H4 (cell line): ENCODE results near the gene MAP1LC3B2. TPM values are rescaled to one million over a fixed set of nuclear protein-coding genes. Genes with fewer than 3 reads are reported as not detected.

Source experiments
- DNase-seq: peaks from one replicate; pipeline ENCODE4 v3.0.0-alpha.2; 2015; ENCODE audit warnings: low spot score
- total RNA-seq: library from RNA; depleted of rRNA; stranded (reverse); fragments of >200 nt; shearing (Covaris generic); gene quantifications from 2 replicates; pipeline ENCODE4 v1.2.3, GENCODE V29; 2014; rRNA removed

The MAP1LC3B2 gene
- 0.41 and 1.6 TPM in 2 replicates for total RNA-seq

- DNase-seq = peak; percentile 96
Observed at GRCh38 chr12:116559162-116559935, at the start of gene MAP1LC3B2. TSS of gene MAP1LC3B2 (plus strand) at chr12:116559381. CDS start at chr12:116575943, 16,562 bp downstream.

- DNase-seq = no peak
Observed at GRCh38 chr12:116513944-116514343, 45.2 kb upstream of the MAP1LC3B2 start.

DNA sequence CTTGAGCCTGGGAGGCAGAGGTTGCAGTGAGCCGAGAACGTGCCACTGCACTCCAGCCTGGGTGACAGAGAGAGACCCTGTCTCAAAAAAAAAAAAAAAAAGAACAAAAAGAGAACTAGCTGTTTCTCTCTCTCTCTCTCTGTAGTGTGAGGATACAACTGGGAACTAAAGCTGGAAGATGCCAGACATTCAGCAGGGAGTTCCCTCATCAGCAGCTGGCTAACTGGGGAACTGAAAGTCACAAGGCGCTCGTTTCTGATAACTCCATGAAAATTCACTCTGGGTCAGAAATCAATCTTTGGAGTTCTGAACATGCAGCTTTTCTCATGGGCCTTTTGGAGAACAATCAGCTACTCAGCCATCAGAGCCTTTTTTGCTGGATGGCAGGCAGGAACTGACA, 43.5 kb upstream of the MAP1LC3B2 start:
- DNase-seq = no peak

GRCh38 chr12:116516657-116517056, 42.5 kb upstream of the MAP1LC3B2 start:
- no peak for DNase-seq

DNA sequence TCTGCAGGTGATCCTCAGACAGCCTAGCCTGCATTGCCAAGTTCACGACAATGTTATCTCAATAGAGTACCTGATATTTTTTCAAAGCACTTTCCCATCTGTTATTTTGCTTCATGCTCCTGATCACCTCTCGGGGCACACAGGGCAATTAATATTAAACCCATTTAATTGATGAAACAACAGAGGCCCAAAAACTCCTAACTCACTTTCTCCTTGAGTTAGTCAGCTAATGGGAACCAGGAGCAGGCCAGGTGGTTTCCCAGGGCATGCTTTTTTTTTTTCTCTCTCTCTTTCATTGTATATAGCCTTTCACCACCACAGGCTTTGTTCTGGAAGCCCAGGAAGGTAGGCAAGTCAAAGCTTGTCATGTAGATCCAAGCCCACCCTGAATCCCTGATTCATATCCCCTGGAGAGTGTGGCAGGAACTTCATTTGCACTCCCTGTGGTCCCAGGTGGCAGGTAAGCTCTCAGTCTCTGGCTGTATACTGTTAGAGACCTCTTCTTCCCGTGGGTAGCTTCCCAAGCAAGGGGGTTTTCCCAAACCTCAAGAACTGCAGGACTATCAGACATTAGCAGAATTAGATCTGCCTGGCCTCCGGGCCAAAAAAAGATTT, 41.6 kb upstream of the MAP1LC3B2 start:
- DNase-seq = no peak

DNA sequence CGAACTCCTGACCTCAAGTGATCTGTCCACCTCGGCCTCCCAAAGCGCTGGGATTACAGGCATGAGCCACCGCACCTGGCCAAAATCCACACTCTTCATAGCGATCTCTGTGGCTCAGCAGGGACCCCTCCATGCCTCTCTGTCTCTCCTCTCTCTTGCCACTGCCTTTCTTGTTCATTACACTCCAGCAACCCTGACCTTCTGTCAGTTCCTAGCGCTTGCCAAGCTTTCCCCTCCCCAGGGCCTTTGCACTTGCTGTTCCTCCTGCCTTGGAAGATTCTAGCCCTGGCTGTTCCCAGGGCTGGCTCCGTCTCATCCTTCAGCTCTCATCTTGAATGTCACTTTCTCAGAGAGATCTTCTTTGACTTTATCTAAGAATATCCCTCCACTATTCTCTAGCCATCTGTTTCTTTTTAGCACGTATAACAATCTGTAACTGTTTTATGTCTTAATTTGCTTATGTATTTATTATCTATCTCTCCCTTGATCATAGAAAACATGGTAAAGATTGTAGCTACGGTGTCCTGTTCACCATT, 38.9 kb upstream of the MAP1LC3B2 start:
- DNase-seq = no peak

DNA sequence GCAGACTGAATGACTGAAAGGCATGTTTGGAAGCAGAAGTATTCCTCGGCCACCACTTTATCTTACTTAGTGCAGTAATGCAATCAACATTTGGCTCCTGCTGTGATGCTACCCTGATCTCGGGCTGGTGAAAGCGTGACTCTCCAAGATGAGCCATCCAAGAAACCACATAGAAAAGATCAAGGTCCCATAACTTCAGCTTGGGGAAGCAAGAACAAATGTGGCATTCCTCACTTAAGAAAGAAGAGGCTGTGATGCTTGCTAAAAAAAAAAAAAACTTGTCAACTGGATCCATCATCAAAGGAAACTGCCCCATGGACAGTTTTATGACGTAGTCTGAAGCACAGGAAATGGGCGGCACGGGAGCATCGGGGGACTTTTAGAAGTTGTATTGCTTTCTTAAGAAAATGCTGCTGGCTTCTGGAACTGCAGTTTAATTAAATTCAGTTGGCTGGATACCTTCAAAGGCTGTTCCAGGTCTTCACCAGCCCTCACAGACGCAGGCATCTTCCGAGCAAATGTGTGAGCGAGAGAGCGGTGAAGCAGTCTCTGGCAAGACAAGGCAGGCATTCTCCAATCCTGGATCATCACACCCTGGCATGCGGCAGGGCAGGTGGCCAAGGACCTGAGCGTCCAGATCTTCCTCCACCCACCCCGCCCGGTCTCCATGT, 38.2 kb upstream of the MAP1LC3B2 start:
- DNase-seq = no peak

DNA sequence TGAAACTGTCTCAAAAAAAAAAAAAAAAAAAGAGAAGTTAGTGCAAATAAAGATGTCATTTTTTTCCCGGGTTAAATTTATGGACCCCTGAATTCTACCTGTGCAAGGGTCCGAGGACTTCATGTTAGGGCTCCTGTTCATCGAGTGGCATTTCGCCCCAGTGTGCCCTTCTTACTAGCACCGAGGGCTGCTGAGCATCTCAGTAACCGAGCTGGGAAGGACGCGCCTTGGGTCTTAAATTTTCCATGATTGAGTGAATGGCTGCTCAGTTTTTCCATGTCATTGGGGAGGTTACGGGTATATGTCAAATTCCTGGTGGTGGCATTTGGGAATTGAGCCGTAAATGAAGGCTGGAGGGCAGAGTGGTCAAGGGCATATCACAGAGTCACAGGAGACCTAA, 34.9 kb upstream of the MAP1LC3B2 start:
- DNase-seq = no peak

DNA sequence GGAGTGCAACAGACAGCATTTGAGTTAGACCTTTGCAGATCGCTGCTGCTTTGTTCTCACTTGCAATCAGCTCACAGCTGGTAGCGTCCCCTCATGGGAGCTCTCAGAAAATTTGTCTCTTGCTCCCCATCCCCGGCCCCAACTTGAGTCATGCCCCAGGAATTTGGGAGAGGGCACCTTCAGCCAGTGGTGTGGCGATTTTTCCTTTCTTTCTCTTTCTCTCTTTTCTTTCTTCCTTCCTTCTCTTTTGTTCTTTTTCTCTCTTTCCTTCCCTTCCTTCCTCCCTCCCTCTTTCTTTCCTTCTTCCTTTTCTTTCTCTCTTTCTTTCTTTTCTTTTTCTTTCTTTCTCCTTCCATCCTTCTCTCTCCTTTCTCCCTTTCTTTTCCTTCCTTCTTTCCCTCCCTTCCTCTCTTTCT, 34.2 kb upstream of the MAP1LC3B2 start:
- DNase-seq = no peak

DNA sequence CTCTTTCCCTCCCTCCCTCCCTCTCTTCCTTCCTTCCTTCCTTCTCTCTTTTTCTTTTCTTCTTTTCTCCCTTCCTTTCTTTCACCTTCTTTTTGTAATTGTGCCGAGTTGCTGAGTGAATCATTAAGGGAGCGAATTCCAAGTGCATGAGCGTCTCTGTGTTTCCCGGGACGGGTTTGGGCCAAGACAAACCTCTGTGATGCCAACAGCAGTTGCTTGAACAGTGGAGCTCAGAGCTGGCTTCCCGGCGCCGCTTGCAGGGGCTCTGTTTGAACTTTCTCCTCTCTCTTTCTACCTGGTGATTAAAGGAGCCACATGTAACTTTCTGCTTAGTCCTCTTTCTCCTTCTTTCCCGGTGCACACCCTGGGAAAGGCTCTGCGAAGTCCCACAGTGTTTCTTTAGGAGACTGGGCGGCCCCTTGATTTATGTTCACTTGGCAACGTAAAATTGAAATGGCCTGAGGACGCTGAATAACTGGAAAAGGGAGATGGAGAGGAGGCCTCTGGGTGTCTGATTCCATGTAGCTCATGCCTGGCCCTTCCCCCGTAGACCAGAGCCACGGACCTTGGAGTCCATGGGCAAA, 33.7 kb upstream of the MAP1LC3B2 start:
- peak; percentile 24 for DNase-seq

DNA sequence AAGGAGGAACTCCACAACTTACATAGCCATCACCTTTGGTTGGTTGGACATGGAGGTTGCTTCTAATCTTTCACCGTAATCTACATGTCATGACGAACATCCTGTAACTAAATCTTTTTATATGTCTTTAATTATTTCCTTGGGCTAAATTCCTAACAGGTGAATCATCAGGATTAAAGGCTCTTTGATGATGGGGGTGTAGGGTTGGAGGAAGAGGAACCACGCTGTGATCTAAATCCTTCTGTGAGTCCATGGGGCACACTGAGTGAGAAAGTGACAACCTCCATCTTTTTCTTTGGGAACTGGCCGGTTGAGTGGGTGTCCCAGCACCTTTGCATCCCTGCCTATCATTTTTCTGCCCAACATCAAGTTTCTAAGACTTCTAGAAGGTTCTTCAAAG, 31.1 kb upstream of the MAP1LC3B2 start:
- peak; percentile 66 for DNase-seq

- DNase-seq = no peak
Observed at GRCh38 chr12:116528498-116528897, 30.7 kb upstream of the MAP1LC3B2 start.

GRCh38 chr12:116529048-116529447, 30.1 kb upstream of the MAP1LC3B2 start:
- peak; percentile 61 for DNase-seq

- DNase-seq = no peak
Observed at GRCh38 chr12:116529686-116530085, 29.5 kb upstream of the MAP1LC3B2 start.

GRCh38 chr12:116532428-116532827, 26.8 kb upstream of the MAP1LC3B2 start:
- no peak for DNase-seq

- DNase-seq = no peak
Observed at GRCh38 chr12:116532986-116533342, 26.2 kb upstream of the MAP1LC3B2 start.

DNA sequence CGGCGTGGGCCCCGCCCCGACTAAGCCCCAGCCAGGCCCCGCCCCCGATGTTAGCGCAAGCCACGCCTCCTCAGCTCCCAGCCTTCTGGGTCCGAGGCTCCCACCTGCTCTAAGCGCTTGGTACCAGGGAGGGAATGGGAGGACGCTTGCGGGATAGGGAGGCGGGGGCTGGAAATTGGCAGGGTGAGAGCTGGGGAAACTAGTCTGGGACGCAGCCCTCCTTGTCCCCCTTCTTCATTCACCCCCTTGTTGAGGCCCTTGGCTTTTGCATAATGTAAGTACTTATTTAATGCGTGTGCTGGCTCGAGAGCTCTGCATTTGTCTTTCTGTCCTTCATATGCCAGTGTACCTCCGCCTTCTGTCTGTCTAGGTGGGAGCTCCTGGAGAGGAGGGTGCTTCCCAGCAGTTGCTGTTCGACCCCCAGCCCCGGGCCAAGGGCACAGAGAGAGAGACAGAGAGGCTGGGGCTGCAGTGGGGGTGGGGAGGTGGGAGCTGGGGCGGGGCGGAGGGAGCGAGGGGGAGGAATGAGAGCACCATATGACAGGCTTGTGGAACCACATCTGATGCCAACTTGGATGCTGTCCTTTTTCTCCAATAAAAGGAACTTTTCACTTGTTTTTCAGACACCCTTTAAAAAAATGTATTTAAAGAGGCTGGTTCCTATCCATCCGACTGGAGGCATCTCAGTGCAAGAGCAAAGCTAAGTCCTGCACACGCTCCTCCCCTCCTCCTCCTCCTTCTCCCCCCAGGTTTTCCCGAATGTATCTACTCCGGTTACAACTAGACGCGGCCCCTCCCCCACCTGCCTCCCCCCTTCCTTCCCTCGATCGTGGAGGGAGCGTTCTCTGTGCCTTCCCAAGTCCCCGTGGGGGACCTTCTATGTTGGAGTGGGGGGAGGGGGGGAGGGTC, 25.6 kb upstream of the MAP1LC3B2 start:
- peak; percentile 55 for DNase-seq

- DNase-seq = no peak
Observed at GRCh38 chr12:116534311-116535121, 24.7 kb upstream of the MAP1LC3B2 start.

DNA sequence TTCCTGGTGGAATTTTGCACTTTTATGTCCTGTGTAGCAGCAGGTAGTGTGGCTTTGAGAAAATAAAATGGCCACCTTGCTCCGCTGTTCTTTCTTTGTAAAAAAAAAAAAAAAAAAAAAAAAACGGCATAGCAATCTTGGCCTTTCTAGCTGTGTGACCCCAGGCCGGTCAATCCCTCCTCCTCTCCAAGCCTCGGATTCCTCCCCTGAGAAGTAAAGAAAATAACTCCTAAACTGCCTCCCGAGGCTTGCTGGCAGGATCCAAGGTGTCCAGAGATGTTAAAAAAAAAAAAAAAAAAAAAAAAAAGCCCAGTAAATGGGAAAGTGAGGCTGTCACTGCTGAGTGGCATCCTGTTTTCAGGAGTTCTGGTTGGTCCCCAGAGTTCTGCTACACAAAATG, 23.9 kb upstream of the MAP1LC3B2 start:
- DNase-seq = no peak
